ENCODE measurements around the gene ADGRL3.

DNA sequence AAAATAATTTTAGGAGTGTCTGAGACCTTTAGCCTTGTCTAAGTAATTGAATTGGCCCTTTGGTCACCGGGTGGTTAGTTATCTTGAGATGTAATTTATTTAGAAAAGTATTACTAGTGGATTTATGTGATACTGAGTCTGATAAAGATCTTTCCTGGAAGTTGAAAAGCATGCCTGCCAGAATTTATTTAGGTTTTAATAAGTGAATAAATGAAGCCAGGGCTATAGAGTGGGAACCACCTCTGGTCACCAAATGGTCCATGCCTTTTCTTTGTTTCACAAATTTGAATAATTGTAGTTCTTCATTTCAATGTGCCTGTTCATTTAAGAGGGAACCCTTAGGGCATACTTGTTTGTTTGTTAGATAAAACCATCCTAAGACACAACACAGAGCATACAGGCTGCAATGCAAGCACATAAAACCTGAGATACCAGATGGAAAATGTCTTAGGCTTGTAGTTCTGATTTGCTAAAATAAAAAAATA lies 627.8 kb downstream of the ADGRL3 start:
- TF ChIP-seq, protein P1, sequence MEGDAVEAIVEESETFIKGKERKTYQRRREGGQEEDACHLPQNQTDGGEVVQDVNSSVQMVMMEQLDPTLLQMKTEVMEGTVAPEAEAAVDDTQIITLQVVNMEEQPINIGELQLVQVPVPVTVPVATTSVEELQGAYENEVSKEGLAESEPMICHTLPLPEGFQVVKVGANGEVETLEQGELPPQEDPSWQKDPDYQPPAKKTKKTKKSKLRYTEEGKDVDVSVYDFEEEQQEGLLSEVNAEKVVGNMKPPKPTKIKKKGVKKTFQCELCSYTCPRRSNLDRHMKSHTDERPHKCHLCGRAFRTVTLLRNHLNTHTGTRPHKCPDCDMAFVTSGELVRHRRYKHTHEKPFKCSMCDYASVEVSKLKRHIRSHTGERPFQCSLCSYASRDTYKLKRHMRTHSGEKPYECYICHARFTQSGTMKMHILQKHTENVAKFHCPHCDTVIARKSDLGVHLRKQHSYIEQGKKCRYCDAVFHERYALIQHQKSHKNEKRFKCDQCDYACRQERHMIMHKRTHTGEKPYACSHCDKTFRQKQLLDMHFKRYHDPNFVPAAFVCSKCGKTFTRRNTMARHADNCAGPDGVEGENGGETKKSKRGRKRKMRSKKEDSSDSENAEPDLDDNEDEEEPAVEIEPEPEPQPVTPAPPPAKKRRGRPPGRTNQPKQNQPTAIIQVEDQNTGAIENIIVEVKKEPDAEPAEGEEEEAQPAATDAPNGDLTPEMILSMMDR (IDR thresholded peaks at IDR 0.05), result no peak
- TF ChIP-seq POLR2A (IDR thresholded peaks at IDR 0.05), result no peak

Data from transverse colon (tissue), 3 donors.